Kidney epithelial cell (primary cell): Measurements from ENCODE around the gene DRG2. TPM values are rescaled to one million over a fixed set of nuclear protein-coding genes. Genes with fewer than 3 reads are reported as not detected.

Source experiments
- DNase-seq: peaks from one replicate; pipeline ENCODE4 v3.0.0-alpha.2; 2010; ENCODE audit warnings: low read depth
- H3K27me3 ChIP-seq: 2 replicates; pipeline ENCODE4 v1.6.0; 2011; ENCODE audit warnings: low read length; ENCODE audit not compliant: control insufficient read depth, insufficient read depth
- H3K36me3 ChIP-seq: 2 replicates; pipeline ENCODE4 v1.5.1; 2011; ENCODE audit warnings: low read length; ENCODE audit not compliant: control insufficient read depth, insufficient read depth
- H3K4me3 ChIP-seq: 2 replicates; pipeline ENCODE4 v1.5.1; 2011; ENCODE audit warnings: low read depth, mild to moderate bottlenecking, control low read depth, low read length
- CTCF ChIP-seq: IDR thresholded peaks from 2 replicates; pipeline ENCODE4 v1.5.1; 2011; ENCODE audit warnings: mild to moderate bottlenecking, moderate library complexity, low read length, control low read depth, inconsistent platforms; ENCODE audit not compliant: insufficient read depth, poor library complexity, severe bottlenecking
- total RNA-seq: library from RNA; depleted of rRNA; stranded (reverse); fragments of >200 nt; gene quantifications from 2 replicates; pipeline ENCODE4 v1.2.3, GENCODE V29; 2015

DRG2 gene
- total RNA-seq, result 40.0 and 42.5 TPM in 2 replicates

- no peak for TF ChIP-seq CTCF
- Histone ChIP-seq H3K4me3 (peak within 1 kb of the TSS; percentile 86), H3K36me3 (no peaks in the 10 kb centered on the region), H3K27me3 (no peaks in the 10 kb centered on the region)
- peak; percentile 29 for DNase-seq
Measured at GRCh38 chr17:18087610-18088491, at the start of gene DRG2. DRG2 (plus strand) TSS chr17:18087948; CDS start chr17:18088024, 76 bp downstream.

GRCh38 chr17:18038149-18038850, 49.4 kb upstream of the DRG2 start:
- TF ChIP-seq CTCF, result no peak
- H3K36me3 ChIP-seq, result no peaks in the 10 kb centered on the region
- DNase-seq, result no peak

GRCh38 chr17:18038861-18039534, 48.8 kb upstream of the DRG2 start, which contains the start of the genes ATPAF2 and GID4:
ATPAF2 (minus strand) TSS chr17:18039168; CDS start chr17:18039013, 155 bp downstream.
GID4 (plus strand) TSS chr17:18039408; CDS start chr17:18039465, 57 bp downstream.
- Histone ChIP-seq H3K4me3 (peak within 1 kb of the TSS; percentile 98), H3K36me3 (no peaks in the 10 kb centered on the region), H3K27me3 (no peaks in the 10 kb centered on the region)
- peak; percentile 93 for DNase-seq
- peak; percentile 4 for TF ChIP-seq CTCF

More at GRCh38 chr17:18038149-18038850, 49.4 kb upstream of the DRG2 start:
- Histone ChIP-seq H3K4me3 (peak overlapping the region; percentile 98), H3K27me3 (no peaks in the 10 kb centered on the region)

- TF ChIP-seq CTCF, result no peak
- DNase-seq, result no peak
- H3K36me3 ChIP-seq, result no peaks in the 10 kb centered on the region
- no peaks in the 10 kb centered on the region for H3K27me3 ChIP-seq
- H3K4me3 ChIP-seq, result peak overlapping the region; percentile 98
Measured at GRCh38 chr17:18039535-18040260, 48.0 kb upstream of the DRG2 start.

- no peak for DNase-seq
- H3K27me3 ChIP-seq, result no peaks in the 10 kb centered on the region
- no peaks in the 10 kb centered on the region for H3K36me3 ChIP-seq
- TF ChIP-seq CTCF, result no peak
- peak overlapping the region; percentile 98 for H3K4me3 ChIP-seq
Measured at GRCh38 chr17:18040261-18040858, 47.4 kb upstream of the DRG2 start.
